Measurements from ENCODE around the gene MAGEB17. TPM values are rescaled to one million over a fixed set of nuclear protein-coding genes. Genes with fewer than 3 reads are reported as not detected.

The MAGEB17 gene
- polyA plus RNA-seq, 1 donor from 2014 or later: 0.17 TPM

DNA sequence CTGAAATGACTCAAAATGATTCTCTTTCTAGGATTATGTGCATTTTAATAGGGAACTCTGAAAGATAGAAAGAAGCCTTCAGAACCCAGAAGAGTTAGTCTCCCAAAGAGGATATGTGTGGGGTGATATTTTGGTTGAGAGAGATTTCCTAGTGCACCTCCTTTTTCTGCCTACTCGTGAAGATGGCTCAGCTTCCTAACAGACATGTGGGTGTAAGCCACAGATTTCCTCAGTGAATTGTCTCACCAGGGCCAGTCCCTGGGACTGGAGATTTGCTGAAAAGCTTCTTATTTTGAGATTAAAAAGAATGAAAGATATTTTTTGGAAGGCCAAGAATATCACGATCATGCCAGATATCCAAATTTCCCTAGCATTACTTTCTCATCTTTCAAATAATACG lies 42.8 kb downstream of the MAGEB17 start:
- H3K27me3 ChIP-seq (ENCODE audit: insufficient read depth, low read depth, low read length): no peaks in the 10 kb centered on the region
- no peak overlapping the region for H3K4me3 ChIP-seq (ENCODE audit: low read length)
- no peak overlapping the region for H3K4me2 ChIP-seq (ENCODE audit: low read length)
- no peak overlapping the region for H3K9ac ChIP-seq (ENCODE audit: low read length)
- H2AFZ ChIP-seq (ENCODE audit: low read depth, low read length): no peak overlapping the region
- no peaks in the 10 kb centered on the region for H4K20me1 ChIP-seq (ENCODE audit: insufficient read depth)
- H3K36me3 ChIP-seq (ENCODE audit: insufficient read depth, low read length): no peaks in the 10 kb centered on the region
- no peaks in the 10 kb centered on the region for H3K9me3 ChIP-seq (ENCODE audit: low read length)
- no peaks in the 10 kb centered on the region for H3F3A ChIP-seq (ENCODE audit: insufficient read depth, low read length, poor library complexity, severe bottlenecking)
- H3K79me2 ChIP-seq (replicated peaks; ENCODE audit: insufficient read depth, low read length): no peaks in the 10 kb centered on the region
- no peak for TF ChIP-seq EZH2 (IDR thresholded peaks at IDR 0.05; ENCODE audit: borderline replicate concordance, insufficient read depth, low read length, poor library complexity, severe bottlenecking)
- no peak overlapping the region for H3K27ac ChIP-seq (ENCODE audit: low read length)
- H3K9me2 ChIP-seq (ENCODE audit: insufficient read depth, low read length): no peaks in the 10 kb centered on the region

DNA sequence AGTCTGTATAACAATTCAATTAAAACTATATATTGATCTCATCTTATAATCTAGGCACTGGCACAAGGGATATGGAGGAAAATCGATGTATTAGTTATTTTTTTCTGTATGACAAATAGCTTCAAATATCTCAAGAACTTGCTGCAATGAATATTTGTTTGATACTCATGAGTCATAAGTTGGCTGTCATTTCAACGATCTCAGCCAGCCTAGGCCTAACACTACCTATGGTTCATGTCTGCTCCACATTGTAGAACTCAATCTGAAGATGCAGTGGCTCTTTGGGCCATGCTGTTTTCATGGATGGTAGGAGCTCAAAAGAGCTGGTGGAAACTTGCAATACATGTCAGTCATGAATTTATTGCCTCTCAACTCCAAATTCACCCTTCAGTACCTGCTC lies 44.7 kb downstream of the MAGEB17 start:
- H3K79me2 ChIP-seq (replicated peaks; ENCODE audit: insufficient read depth, low read length): no peaks in the 10 kb centered on the region
- no peaks in the 10 kb centered on the region for H3K9me3 ChIP-seq (ENCODE audit: low read length)
- no peaks in the 10 kb centered on the region for H3K36me3 ChIP-seq (ENCODE audit: insufficient read depth, low read length)
- no peaks in the 10 kb centered on the region for H4K20me1 ChIP-seq (ENCODE audit: insufficient read depth)
- no peaks in the 10 kb centered on the region for H3K9me2 ChIP-seq (ENCODE audit: insufficient read depth, low read length)
- no peak overlapping the region for H3K4me2 ChIP-seq (ENCODE audit: low read length)
- TF ChIP-seq MXI1 (conservative IDR thresholded peaks at IDR 0.05; ENCODE audit: poor library complexity, severe bottlenecking): no peak
- TF ChIP-seq TAF1 (IDR thresholded peaks at IDR 0.05; ENCODE audit: low read depth): no peak
- TF ChIP-seq CTCF (IDR thresholded peaks at IDR 0.05; ENCODE audit: poor library complexity, severe bottlenecking): no peak
- no peak for TF ChIP-seq EZH2 (IDR thresholded peaks at IDR 0.05; ENCODE audit: borderline replicate concordance, insufficient read depth, low read length, poor library complexity, severe bottlenecking)
- no peak for TF ChIP-seq POLR2AphosphoS5 (IDR thresholded peaks at IDR 0.05)
- TF ChIP-seq SMC3 (conservative IDR thresholded peaks at IDR 0.05; ENCODE audit: poor library complexity): no peak
- TF ChIP-seq, protein P1, sequence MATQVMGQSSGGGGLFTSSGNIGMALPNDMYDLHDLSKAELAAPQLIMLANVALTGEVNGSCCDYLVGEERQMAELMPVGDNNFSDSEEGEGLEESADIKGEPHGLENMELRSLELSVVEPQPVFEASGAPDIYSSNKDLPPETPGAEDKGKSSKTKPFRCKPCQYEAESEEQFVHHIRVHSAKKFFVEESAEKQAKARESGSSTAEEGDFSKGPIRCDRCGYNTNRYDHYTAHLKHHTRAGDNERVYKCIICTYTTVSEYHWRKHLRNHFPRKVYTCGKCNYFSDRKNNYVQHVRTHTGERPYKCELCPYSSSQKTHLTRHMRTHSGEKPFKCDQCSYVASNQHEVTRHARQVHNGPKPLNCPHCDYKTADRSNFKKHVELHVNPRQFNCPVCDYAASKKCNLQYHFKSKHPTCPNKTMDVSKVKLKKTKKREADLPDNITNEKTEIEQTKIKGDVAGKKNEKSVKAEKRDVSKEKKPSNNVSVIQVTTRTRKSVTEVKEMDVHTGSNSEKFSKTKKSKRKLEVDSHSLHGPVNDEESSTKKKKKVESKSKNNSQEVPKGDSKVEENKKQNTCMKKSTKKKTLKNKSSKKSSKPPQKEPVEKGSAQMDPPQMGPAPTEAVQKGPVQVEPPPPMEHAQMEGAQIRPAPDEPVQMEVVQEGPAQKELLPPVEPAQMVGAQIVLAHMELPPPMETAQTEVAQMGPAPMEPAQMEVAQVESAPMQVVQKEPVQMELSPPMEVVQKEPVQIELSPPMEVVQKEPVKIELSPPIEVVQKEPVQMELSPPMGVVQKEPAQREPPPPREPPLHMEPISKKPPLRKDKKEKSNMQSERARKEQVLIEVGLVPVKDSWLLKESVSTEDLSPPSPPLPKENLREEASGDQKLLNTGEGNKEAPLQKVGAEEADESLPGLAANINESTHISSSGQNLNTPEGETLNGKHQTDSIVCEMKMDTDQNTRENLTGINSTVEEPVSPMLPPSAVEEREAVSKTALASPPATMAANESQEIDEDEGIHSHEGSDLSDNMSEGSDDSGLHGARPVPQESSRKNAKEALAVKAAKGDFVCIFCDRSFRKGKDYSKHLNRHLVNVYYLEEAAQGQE (IDR thresholded peaks at IDR 0.05; ENCODE audit: borderline replicate concordance): no peak
- no peak overlapping the region for H3K4me3 ChIP-seq (ENCODE audit: low read length)
- no peak overlapping the region for H3K27ac ChIP-seq (ENCODE audit: low read length)
- no peaks in the 10 kb centered on the region for H3K27me3 ChIP-seq (ENCODE audit: insufficient read depth, low read depth, low read length)
- H2AFZ ChIP-seq (ENCODE audit: low read depth, low read length): no peak overlapping the region
- no peaks in the 10 kb centered on the region for H3F3A ChIP-seq (ENCODE audit: insufficient read depth, low read length, poor library complexity, severe bottlenecking)
- no peak overlapping the region for H3K9ac ChIP-seq (ENCODE audit: low read length)

DNA sequence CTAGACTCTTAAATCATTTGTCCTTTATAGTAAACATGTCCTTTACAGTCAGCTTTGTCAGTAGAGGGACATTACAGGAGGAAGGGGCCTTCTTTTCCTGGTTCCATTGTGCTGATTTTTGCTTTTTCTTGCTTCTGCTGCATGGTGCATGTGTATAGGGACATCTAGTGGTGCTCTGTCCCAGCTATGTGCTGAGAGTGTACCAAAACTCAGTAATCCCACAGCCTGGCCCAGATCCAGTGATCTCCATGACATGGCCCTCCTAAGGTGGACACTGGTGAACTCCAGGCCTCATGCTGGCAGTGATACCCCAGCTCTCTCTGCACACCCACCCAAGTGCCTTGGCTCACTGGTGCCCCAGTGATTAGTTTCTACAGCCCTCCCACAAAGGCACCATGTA lies 45.2 kb downstream of the MAGEB17 start:
- no peak for TF ChIP-seq RAD21 (conservative IDR thresholded peaks at IDR 0.05)
- no peak for TF ChIP-seq EZH2 (IDR thresholded peaks at IDR 0.05; ENCODE audit: borderline replicate concordance, insufficient read depth, low read length, poor library complexity, severe bottlenecking)
- no peaks in the 10 kb centered on the region for H3K27me3 ChIP-seq (ENCODE audit: insufficient read depth, low read depth, low read length)
- no peaks in the 10 kb centered on the region for H3K79me2 ChIP-seq (replicated peaks; ENCODE audit: insufficient read depth, low read length)
- H3K9me3 ChIP-seq (ENCODE audit: low read length): no peaks in the 10 kb centered on the region
- H4K20me1 ChIP-seq (ENCODE audit: insufficient read depth): no peaks in the 10 kb centered on the region
- H3K9me2 ChIP-seq (ENCODE audit: insufficient read depth, low read length): no peaks in the 10 kb centered on the region
- H3F3A ChIP-seq (ENCODE audit: insufficient read depth, low read length, poor library complexity, severe bottlenecking): no peaks in the 10 kb centered on the region
- no peak overlapping the region for H3K4me2 ChIP-seq (ENCODE audit: low read length)
- H3K4me3 ChIP-seq (ENCODE audit: low read length): no peak overlapping the region
- H2AFZ ChIP-seq (ENCODE audit: low read depth, low read length): no peak overlapping the region
- H3K36me3 ChIP-seq (ENCODE audit: insufficient read depth, low read length): no peaks in the 10 kb centered on the region
- no peak overlapping the region for H3K27ac ChIP-seq (ENCODE audit: low read length)
- H3K9ac ChIP-seq (ENCODE audit: low read length): no peak overlapping the region
